ENCODE measurements around the gene RNF4.
"Not testable (repeated sequence)": the region's sequence is repeated elsewhere in the genome, so short reads cannot be mapped to it uniquely, and the experiment has no call there.

The RNF4 gene

GRCh38 chr4:2537011-2537830, 68.3 kb downstream of the RNF4 start:
- DNase-seq, result peak; percentile 54

- DNase-seq, result not testable (repeated sequence)
These were observed 74.8 kb downstream of the RNF4 start for GRCh38 chr4:2543580-2544191.

GRCh38 chr4:2545321-2546013, 76.6 kb downstream of the RNF4 start:
- no peak for DNase-seq

GRCh38 chr4:2546286-2546823, 77.4 kb downstream of the RNF4 start:
- no peak for DNase-seq

- not testable (repeated sequence) for DNase-seq
These were observed 78.2 kb downstream of the RNF4 start for GRCh38 chr4:2546961-2547691.

GRCh38 chr4:2551118-2551517, 82.2 kb downstream of the RNF4 start:
- DNase-seq, result no peak

- DNase-seq, result no peak
These were observed 83.9 kb downstream of the RNF4 start for GRCh38 chr4:2552806-2553205.

GRCh38 chr4:2558301-2558700, 89.4 kb downstream of the RNF4 start:
- DNase-seq, result no peak

- DNase-seq, result no peak
These were observed 91.3 kb downstream of the RNF4 start for GRCh38 chr4:2560167-2560566.
